MM.1S (cell line): ENCODE measurements around the gene KIF21B.

Source experiments
- DNase-seq: peaks from one replicate; pipeline ENCODE4 v3.0.0-alpha.2; 2015
- H2AFZ ChIP-seq: fragments of 300-600 bp; sonication (generic); 2 replicates; pipeline ENCODE4 v1.6.0; 2016; ENCODE audit warnings: antibody characterized with exemption, low read length
- H3F3A ChIP-seq: fragments of 300-600 bp; sonication (generic); 2 replicates; pipeline ENCODE4 v1.6.1; 2016; ENCODE audit warnings: mild to moderate bottlenecking, antibody characterized with exemption, low read length, moderate library complexity, mixed read lengths; ENCODE audit not compliant: insufficient read depth
- H3K27ac ChIP-seq: fragments of 300-600 bp; sonication (generic); 2 replicates; pipeline ENCODE4 v1.5.1; 2016; ENCODE audit warnings: mild to moderate bottlenecking, low read length
- H3K27me3 ChIP-seq: fragments of 300-600 bp; sonication (generic); replicated peaks from 2 replicates; pipeline ENCODE4 v1.6.0; 2016; ENCODE audit warnings: low read length; ENCODE audit not compliant: insufficient read depth
- H3K36me3 ChIP-seq: fragments of 300-600 bp; sonication (generic); replicated peaks from 2 replicates; pipeline ENCODE4 v1.6.1; 2016; ENCODE audit warnings: mild to moderate bottlenecking, low read length, mixed read lengths; ENCODE audit not compliant: insufficient read depth
- H3K4me1 ChIP-seq: fragments of 300-600 bp; sonication (generic); 2 replicates; pipeline ENCODE4 v1.6.1; 2016; ENCODE audit warnings: low read length, mixed read lengths
- H3K4me2 ChIP-seq: fragments of 300-600 bp; sonication (generic); 2 replicates; pipeline ENCODE4 v1.6.0; 2016; ENCODE audit warnings: low read depth, low read length
- H3K4me3 ChIP-seq: fragments of 300-600 bp; sonication (generic); 2 replicates; pipeline ENCODE4 v1.5.1; 2016; ENCODE audit warnings: low read length, mixed read lengths
- H3K79me2 ChIP-seq: fragments of 300-600 bp; sonication (generic); 2 replicates; pipeline ENCODE4 v1.6.1; 2016; ENCODE audit warnings: mixed run types, low read length, mixed read lengths
- H3K9ac ChIP-seq: fragments of 300-600 bp; sonication (generic); 2 replicates; pipeline ENCODE4 v1.6.1; 2016; ENCODE audit warnings: low read length, mixed read lengths
- H3K9me2 ChIP-seq: fragments of 300-600 bp; sonication (generic); replicated peaks from 2 replicates; pipeline ENCODE4 v1.6.1; 2016; ENCODE audit warnings: mild to moderate bottlenecking, low read length, mixed read lengths; ENCODE audit not compliant: insufficient read depth
- H3K9me3 ChIP-seq: fragments of 300-600 bp; sonication (generic); replicated peaks from 2 replicates; pipeline ENCODE4 v1.6.1; 2016; ENCODE audit warnings: mild to moderate bottlenecking, low read length, mixed read lengths; ENCODE audit not compliant: insufficient read depth
- H4K20me1 ChIP-seq: fragments of 300-600 bp; sonication (generic); 2 replicates; pipeline ENCODE4 v1.6.1; 2016; ENCODE audit warnings: mild to moderate bottlenecking, low read length, moderate library complexity, mixed read lengths; ENCODE audit not compliant: insufficient read depth
- EZH2 ChIP-seq: fragments of 300-600 bp; sonication (generic); optimal IDR thresholded peaks from 2 replicates; pipeline ENCODE3; 2017; ENCODE audit warnings: low read depth, mild to moderate bottlenecking, antibody characterized with exemption, low read length, mixed read lengths
- EZH2phosphoT487 ChIP-seq: fragments of 300-600 bp; sonication (generic); IDR thresholded peaks from 2 replicates; pipeline ENCODE4 v1.6.1; 2018; ENCODE audit warnings: antibody characterized with exemption, low read length
- TF ChIP-seq, protein P1 (sequence below): fragments of 300-600 bp; sonication (generic); IDR thresholded peaks from 2 replicates; pipeline ENCODE4 v1.5.1; 2016; ENCODE audit warnings: antibody characterized with exemption, low read length, mixed read lengths

The KIF21B gene

GRCh38 chr1:201064806-201065205 is 41.3 kb upstream of the KIF21B start:
- H3K4me2 ChIP-seq, result no peak overlapping the region
- H3K36me3 ChIP-seq, result no peaks in the 10 kb centered on the region
- H3K9ac ChIP-seq, result no peak overlapping the region
- no peak overlapping the region for H2AFZ ChIP-seq
- H3K79me2 ChIP-seq, result no peaks in the 10 kb centered on the region
- no peaks in the 10 kb centered on the region for H3K4me1 ChIP-seq
- DNase-seq, result no peak
- H3K9me3 ChIP-seq, result no peaks in the 10 kb centered on the region
- no peaks in the 10 kb centered on the region for H3F3A ChIP-seq
- H4K20me1 ChIP-seq, result no peaks in the 10 kb centered on the region
- no peaks in the 10 kb centered on the region; the same call in 1 of the 2 replicates for H3K27me3 ChIP-seq
- H3K4me3 ChIP-seq, result no peak overlapping the region
- no peaks in the 10 kb centered on the region for H3K9me2 ChIP-seq
- no peak overlapping the region for H3K27ac ChIP-seq
- TF ChIP-seq EZH2phosphoT487 (no peak), EZH2 (no peak)
- TF ChIP-seq, protein P1, sequence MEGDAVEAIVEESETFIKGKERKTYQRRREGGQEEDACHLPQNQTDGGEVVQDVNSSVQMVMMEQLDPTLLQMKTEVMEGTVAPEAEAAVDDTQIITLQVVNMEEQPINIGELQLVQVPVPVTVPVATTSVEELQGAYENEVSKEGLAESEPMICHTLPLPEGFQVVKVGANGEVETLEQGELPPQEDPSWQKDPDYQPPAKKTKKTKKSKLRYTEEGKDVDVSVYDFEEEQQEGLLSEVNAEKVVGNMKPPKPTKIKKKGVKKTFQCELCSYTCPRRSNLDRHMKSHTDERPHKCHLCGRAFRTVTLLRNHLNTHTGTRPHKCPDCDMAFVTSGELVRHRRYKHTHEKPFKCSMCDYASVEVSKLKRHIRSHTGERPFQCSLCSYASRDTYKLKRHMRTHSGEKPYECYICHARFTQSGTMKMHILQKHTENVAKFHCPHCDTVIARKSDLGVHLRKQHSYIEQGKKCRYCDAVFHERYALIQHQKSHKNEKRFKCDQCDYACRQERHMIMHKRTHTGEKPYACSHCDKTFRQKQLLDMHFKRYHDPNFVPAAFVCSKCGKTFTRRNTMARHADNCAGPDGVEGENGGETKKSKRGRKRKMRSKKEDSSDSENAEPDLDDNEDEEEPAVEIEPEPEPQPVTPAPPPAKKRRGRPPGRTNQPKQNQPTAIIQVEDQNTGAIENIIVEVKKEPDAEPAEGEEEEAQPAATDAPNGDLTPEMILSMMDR, result no peak

DNA sequence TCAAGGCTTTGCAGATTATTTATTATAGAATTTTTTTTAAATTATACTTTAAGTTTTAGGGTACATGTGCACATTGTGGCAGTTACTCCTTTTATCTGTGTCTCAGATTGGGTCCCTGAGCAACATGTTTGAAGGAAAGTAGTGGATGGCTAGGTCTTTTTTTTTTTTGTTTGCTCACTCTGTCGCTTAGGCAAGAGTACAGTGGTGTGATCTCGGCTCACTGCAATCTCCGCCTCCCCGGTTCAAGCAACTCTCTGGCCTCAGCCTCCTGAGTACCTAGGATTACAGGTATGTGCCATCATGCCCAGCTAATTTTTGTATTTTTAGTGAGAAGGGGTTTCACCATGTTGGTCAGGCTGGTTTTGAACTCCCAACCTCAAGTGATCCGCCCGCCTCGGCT is 39.6 kb upstream of the KIF21B start:
- H3K79me2 ChIP-seq, result no peaks in the 10 kb centered on the region
- H3K36me3 ChIP-seq, result no peaks in the 10 kb centered on the region
- no peaks in the 10 kb centered on the region for H3K9me2 ChIP-seq
- H3K9me3 ChIP-seq, result no peaks in the 10 kb centered on the region
- no peak overlapping the region for H3K27ac ChIP-seq
- H4K20me1 ChIP-seq, result no peaks in the 10 kb centered on the region
- H3K4me2 ChIP-seq, result no peak overlapping the region
- TF ChIP-seq, protein P1, result no peak
- TF ChIP-seq EZH2phosphoT487 (no peak), EZH2 (no peak)
- H3K4me1 ChIP-seq, result no peaks in the 10 kb centered on the region
- H3K4me3 ChIP-seq, result no peak overlapping the region
- H3K9ac ChIP-seq, result no peak overlapping the region
- no peak overlapping the region for H2AFZ ChIP-seq
- no peaks in the 10 kb centered on the region for H3F3A ChIP-seq
- no peaks in the 10 kb centered on the region for H3K27me3 ChIP-seq
- DNase-seq, result no peak

DNA sequence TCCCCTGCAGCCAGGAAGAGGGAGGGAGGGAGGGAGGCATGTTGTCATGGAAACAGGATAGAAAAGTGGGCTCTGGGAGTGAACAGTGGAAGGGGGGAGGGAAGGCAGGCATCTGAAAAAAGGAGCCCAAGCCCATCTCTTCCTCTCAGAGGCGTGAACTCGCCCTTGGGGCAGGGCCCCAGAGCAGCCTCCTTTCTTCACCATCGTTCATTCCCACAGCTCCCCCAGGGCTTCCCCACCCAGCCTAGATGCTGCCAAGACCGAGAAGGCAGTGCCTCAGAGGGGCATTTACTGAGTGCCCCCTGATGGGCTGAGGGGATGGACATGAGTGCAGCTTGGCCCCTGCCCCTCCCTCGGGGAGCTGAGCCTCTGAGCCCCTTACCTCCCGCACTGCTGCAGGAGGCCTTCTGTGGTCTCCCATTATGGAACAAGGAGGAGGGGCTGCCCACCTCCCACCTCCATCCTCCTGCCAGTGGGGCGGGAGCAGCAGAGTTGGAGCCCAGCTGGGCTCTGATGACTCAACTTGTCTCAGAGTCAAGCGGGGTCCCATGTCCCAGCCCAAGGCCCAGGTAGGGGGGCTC is 39.1 kb upstream of the KIF21B start:
- Histone ChIP-seq H3K9me2 (no peaks in the 10 kb centered on the region), H3K4me1 (no peaks in the 10 kb centered on the region), H4K20me1 (no peaks in the 10 kb centered on the region), H3K79me2 (no peaks in the 10 kb centered on the region), H3K9ac (no peak overlapping the region), H3K27me3 (no peaks in the 10 kb centered on the region), H2AFZ (no peak overlapping the region), H3K9me3 (no peaks in the 10 kb centered on the region), H3K27ac (no peak overlapping the region), H3K4me2 (no peak overlapping the region), H3F3A (no peaks in the 10 kb centered on the region), H3K4me3 (no peak overlapping the region), H3K36me3 (no peaks in the 10 kb centered on the region)
- no peak for TF ChIP-seq EZH2phosphoT487
- TF ChIP-seq, protein P1, result no peak
- TF ChIP-seq EZH2, result no peak
- no peak for DNase-seq
